Hematopoietic multipotent progenitor cell treated with erythropoietin and hydrocortisone succinate and interleukin-3 and kit ligand, for 6 days (in vitro differentiated cells): Measurements from ENCODE around the gene FGL2.
A peak's percentile ranks its signal among the peaks of the same experiment; 100 is the strongest.
"Not testable (repeated sequence)": the region's sequence is repeated elsewhere in the genome, so short reads cannot be mapped to it uniquely, and the experiment has no call there.

ENCODE experiments used
- DNase-seq: peaks from one replicate; pipeline ENCODE4 v3.0.0-alpha.2; 2015

Gene FGL2

GRCh38 chr7:77199013-77199966, at the start of gene FGL2:
Gene FGL2, minus strand, starts transcription at chr7:77199819. Its CDS starts 26 bp downstream, at chr7:77199793.
- peak; percentile 46 for DNase-seq

- DNase-seq, result no peak
These were observed 48.5 kb upstream of the FGL2 start for GRCh38 chr7:77248154-77248553.

- peak; percentile 92 for DNase-seq
These were observed 47.7 kb upstream of the FGL2 start for GRCh38 chr7:77247206-77247850.

- no peak for DNase-seq
These were observed 46.5 kb upstream of the FGL2 start for GRCh38 chr7:77246026-77246640.

GRCh38 chr7:77245015-77245755, 45.6 kb upstream of the FGL2 start:
- no peak for DNase-seq

- no peak for DNase-seq
These were observed 44.8 kb upstream of the FGL2 start for GRCh38 chr7:77244222-77244934.

- DNase-seq, result no peak
These were observed 42.9 kb upstream of the FGL2 start for GRCh38 chr7:77242554-77242953.

GRCh38 chr7:77242068-77242467, 42.4 kb upstream of the FGL2 start:
- DNase-seq, result no peak

GRCh38 chr7:77239471-77239870, 39.9 kb upstream of the FGL2 start:
- DNase-seq, result peak; percentile 23

GRCh38 chr7:77238703-77239136, 39.1 kb upstream of the FGL2 start:
- DNase-seq, result peak; percentile 63

GRCh38 chr7:77235276-77235675, 35.7 kb upstream of the FGL2 start:
- no peak for DNase-seq

- DNase-seq, result no peak
These were observed 32.8 kb upstream of the FGL2 start for GRCh38 chr7:77232467-77232866.

- DNase-seq, result not testable (repeated sequence)
These were observed 29.2 kb upstream of the FGL2 start for GRCh38 chr7:77228795-77229194.

GRCh38 chr7:77226357-77226839, 26.8 kb upstream of the FGL2 start:
- DNase-seq, result no peak

- no peak for DNase-seq
These were observed 23.6 kb upstream of the FGL2 start for GRCh38 chr7:77223261-77223660.

GRCh38 chr7:77222819-77223218, 23.2 kb upstream of the FGL2 start:
- DNase-seq, result no peak

GRCh38 chr7:77222065-77222464, 22.4 kb upstream of the FGL2 start:
- DNase-seq, result no peak

GRCh38 chr7:77219701-77220331, 20.2 kb upstream of the FGL2 start:
- DNase-seq, result not testable (repeated sequence)

GRCh38 chr7:77217474-77218185, 18.0 kb upstream of the FGL2 start:
- DNase-seq, result no peak

GRCh38 chr7:77216181-77216845, 16.7 kb upstream of the FGL2 start:
- no peak for DNase-seq
